HG02981 (cell line): ENCODE data around the gene DHRS7B.
"Not testable (repeated sequence)": the region's sequence is repeated elsewhere in the genome, so short reads cannot be mapped to it uniquely, and the experiment has no call there.

Source experiments
- ATAC-seq: cut with Tn5 transposase; IDR thresholded peaks from one replicate; pipeline ENCODE4 v1.9.1; 2021; ENCODE audit warnings: mild to moderate bottlenecking, moderate library complexity; ENCODE audit not compliant: unreplicated experiment

Gene DHRS7B

DNA sequence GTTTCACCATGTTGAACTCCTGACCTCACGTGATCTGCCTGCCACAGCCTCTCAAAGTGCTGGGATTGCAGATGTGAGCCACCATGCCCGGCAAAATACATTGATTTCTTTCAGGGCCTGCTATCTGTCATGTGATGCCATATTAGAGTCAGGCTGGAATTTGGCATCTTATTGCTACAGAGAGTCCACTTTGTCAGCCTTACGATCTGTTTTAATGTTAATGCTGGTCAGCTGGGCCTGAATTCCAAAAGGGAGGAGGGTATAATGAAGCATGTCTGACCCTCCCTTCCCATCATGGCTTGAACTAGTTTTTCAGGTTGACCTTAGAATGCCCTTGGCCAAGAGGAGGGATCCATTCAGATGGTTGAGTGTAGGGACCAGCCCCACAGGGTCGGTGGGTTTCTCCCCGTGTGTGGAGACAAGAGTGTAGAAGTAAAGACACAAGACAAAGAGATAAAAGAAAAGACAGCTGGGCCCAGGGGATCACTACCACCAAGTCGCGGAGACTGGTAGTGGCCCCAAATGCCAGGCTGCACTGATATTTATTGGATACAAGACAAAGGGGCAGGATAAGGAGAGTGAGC, 19.6 kb upstream of the DHRS7B start:
- ATAC-seq: not testable (repeated sequence)

DNA sequence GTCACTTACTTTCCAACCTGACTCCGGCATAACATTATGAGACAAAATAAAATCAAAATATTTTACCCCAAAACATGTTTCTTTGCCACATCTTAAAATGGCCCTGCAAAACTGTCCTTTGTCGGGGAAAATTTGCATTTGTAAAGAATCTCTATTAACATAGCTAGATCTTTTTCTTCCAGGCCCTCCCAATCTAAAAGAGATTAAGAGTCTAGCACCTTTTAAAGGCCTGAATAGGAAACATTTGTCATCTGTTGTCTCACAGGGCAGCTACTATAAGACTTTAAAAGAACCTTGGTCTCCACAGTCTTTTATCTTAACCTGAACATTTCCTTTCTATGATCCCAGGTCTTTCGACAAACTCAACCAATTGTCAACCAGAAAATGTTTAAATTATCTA, 18.1 kb upstream of the DHRS7B start:
- no peak for ATAC-seq

DNA sequence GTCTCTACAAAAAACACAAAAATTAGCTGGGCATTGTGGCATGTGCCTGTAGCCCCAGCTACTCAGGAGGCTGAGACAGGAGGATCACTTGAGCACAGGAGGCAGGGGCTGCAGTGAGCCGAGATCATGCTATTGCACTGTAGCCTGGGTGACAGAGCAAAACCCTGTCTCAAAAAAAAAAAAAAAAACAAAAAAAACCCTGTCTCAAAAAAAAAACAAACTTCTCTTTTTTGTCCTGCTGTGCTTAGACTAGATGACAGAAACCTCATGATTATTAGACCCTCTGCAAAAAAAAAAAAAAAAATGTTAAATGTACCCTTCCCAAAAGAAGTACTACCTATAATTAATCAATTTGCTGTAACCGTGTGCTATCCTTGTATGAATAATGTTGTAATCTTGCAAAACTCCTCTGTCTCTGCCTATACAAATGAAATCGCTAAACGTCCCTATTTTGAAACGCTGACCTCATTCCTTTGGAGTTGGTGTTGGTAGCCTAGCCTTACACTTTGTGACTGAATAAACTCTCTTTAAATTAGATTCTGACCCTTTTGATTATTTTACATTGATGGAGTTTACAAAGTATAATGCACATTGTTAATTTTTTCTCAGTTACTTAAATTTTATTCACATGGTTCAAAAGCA, 13.6 kb upstream of the DHRS7B start:
- ATAC-seq: no peak

DNA sequence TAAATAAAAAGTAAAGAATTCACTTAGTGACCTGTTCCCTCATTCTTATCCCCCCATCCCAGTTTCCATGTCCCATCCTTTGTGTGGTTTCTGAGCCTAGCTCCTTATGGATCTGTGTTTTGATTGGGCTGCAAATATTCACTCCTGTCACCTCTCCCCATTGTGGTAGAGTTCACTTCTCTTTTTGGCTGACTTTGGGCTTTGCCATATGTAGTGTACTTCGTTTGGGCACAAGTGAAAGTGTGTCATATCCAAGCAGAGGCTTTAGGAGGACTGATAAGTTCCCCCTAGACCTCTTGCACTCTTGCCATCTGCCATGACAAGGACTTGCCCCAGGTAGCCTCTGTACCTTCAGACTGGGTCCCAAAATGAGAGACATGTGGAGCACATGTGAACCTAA, 13.0 kb upstream of the DHRS7B start:
- ATAC-seq: no peak

DNA sequence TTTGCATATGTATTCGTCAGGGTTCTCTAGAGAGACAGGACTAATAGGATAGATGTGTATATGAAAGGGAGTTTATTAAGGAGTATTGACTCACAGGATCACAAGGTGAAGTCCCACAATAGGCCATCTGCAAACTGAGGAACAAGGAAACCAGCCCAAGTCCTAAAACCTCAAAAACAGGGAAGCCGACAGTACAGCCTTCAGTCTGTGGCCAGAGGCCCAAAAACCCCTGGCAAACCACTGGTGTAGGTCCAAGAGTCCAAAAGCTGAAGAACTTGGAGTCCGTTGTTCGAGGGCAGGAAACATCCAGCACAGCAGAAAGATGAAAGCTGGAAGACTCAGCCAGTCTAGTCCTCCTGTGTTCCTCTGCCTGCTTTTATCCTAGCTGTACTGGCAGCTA, 12.0 kb upstream of the DHRS7B start:
- ATAC-seq: not testable (repeated sequence)

DNA sequence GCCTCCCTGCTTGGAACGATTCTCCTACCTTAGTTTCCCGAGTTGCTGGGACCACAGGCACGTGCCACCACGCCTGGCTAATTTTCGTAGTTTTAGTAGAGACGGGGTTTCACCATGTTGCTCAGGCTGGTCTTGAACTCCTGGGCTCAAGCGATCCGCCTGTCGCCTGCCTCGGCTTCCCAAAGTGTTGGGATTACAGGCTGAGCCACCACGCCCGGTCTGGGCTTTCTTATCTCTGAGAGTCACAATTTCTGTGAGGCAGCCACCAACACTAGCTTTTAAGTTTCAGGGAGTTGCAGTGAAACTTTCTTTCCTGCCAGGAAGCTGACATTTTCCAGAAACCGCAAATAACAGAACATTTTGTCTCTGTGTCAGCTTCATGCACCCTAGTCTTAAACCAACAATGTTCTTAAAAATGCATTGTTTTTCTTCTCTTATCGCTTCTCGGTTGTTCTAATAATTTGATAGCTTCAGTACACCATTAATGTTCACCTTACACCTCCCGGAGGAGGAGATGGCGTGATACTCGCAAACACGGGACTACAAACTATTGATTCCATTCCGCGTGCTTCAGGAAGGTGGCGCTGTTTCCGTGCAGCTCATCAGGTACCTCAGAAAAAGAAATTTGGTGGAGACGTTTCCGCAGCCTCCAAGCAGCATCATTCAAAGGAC, 7.4 kb upstream of the DHRS7B start:
- peak; percentile 68 for ATAC-seq

DNA sequence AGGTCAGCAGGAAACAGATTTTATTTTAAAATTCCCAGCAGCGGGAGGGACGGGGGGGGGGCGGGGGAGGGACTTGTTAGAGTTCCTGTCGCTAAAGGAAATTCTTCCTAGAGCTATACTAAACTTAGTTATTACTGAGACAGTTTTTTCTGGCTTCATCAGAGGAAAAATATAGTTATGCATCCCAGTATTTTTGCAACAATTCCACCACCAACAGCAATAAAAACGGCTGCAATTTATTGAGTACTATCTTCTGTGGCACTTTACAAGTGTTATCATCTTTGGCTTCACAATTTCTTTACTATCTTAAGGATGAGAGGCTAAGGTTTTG, 6.9 kb upstream of the DHRS7B start:
- ATAC-seq: no peak

DNA sequence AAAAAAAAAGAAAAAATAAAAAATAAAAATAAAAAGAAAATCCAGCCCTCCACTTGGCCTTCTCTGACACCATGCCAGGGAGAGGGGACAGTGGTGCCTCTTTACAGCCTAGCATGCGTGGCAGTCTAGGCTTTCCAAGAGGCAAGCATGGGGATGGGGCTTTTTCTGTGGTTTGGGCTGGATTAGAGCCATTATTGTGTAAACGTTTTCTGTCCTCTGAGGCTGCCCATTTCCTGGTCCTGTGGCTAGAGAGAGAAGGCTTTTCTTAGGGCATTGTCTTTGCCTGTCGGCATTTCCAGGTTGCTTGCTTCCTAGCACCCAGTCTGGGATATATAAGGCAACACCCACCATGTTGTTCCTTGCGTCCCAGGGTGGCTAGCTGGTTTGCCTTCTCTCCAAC, 2.7 kb upstream of the DHRS7B start:
- ATAC-seq: no peak

DNA sequence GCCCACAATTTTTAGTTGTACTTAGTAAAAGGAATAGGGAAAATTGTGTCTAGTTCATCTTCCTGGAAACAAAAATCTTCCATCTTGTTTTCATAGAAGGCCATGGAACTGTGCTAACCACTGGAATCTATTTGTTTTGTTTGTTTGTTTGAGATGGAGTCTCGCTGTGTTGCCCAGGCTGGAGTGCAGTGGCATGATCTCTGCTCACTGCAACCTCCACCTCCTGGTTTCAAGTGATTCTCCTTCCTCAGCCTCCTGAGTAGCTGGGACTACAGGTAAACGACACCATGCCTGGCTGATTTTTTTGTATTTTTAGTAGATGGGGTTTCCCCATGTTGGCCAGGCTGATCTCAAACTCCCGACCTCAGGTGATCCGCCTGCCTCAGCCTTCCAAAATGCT, 2.2 kb upstream of the DHRS7B start:
- ATAC-seq: not testable (repeated sequence)

DNA sequence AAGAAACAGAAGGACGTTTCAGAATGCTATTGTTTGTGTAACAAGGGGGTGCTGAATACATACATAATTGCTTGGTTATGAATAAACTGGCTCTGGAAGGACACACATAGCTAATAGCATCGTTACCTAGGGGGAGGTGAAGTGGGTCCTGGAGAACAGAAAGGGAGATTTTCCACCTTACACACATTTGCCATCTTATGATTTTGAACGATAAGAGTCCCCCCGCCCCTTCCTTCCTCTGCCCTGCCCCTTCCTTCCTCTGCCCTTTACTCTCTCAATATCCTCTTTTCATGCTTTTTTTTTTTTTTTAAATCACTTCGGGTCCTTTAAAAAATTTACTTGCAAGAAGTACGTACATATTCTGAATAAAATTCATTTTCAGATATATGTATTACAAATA, 902 bp upstream of the DHRS7B start:
- no peak for ATAC-seq

DNA sequence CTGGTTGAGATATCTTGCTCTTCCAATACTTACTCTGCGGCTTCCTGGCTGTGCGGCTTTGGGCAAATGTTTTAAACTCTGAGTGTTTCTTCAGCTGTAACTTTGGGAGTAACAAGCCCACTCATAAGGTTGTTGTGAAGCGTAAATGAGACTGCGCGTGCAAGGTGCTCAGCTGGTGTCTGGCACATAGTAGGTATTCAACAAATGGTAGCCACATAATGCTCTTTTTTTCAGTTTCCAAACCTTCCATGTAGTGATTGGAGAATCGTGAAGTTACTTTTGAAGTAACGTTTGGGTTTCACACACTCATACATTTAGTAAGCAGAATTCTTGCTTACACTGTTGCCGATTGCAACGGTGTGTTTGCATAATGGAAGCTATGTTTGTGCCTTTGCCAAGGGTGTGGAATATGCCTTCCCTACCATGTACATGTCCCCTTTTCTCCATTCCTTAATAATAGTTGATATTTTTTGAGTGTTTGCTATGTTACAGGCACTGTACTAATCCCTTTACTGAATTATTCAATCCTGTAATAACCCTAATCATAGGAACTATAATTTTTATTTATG, 829 bp downstream of the DHRS7B start:
- no peak for ATAC-seq

DNA sequence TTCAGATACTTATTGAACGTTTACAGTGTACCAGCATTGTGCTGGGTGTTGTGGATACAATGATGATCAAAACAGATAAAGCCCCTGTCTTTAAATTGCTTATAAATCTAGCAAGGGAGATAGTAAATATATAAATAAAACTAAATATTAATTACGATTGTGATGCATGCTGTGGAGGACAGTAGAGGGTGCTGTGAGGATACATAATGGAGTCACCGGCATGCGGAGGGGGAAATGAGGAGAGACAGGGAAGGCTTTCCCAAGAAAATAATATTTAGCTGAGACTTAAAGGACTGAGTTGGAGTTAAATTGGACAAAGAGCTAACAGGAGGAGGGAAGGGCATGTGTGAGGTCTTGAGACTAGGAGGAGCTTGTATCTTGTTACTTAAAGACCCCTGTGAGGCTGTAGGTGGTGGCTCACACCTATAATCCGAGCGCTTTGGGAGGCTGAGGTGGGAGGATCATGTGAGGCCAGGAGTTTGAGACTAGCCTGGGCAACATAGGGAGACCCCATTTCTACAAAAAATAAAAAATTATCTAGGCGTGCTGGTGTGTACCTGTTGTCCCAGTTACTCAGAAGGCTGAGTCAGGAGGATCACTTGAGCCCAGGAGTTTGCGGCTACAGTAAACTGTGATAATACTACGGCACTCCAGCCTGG, 2.4 kb downstream of the DHRS7B start:
- no peak for ATAC-seq

DNA sequence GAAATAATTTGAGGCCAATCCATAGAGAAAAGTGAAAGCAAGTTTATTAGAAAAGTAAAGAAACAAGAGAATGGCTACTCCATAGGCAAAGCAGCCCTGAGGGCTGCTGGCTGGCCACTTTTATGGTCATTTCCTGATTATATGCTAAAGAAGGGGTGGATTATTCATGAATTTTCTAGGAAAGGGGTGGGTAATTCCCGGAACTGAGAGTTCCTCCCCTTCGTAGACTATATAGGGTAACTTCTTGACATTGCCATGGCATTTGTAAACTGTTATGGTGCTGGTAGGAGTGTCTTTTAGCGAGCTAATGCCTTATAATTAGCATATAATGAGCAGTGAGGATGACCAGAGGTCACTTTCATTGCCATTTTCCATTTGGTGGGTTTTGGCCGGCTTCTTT, 4.4 kb downstream of the DHRS7B start:
- no peak for ATAC-seq

DNA sequence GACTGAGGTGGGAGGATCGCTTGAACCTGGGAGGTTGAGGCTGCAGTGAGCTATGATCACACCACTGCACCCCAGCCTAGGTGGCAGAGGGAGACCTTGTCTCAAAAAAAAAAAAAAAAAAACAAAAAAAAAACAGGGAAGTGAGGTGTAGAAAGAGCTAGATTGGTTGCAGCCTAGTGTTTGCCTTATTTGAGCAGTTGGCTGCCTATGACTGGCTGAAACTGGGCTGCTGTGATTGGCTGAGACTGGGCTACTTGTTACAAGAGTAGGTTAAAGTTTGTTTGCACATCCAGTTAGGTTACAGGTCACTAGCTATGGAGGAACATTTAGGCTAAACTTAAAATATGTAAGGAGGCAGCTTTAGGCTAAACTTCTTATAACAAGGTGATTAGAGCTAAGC, 5.7 kb downstream of the DHRS7B start:
- no peak for ATAC-seq

DNA sequence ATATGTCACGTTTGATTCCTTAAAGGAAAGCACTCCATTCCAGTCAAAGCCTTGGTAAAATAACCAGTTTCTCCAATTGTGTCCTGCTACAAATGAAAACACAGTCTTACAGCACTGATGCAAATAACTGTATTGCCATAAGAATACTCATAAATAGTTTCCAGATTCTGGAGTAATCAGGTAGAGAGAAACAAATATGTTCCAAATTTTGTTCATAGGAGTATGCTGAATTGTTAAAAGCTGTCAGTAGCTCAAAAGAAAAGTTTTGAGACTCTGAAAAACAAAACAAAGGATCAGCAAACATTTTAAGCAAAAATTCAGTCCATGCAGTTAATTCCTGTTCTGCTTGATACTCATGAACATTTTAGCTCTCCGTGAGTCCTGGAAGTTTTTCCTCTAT, 7.8 kb downstream of the DHRS7B start:
- no peak for ATAC-seq

DNA sequence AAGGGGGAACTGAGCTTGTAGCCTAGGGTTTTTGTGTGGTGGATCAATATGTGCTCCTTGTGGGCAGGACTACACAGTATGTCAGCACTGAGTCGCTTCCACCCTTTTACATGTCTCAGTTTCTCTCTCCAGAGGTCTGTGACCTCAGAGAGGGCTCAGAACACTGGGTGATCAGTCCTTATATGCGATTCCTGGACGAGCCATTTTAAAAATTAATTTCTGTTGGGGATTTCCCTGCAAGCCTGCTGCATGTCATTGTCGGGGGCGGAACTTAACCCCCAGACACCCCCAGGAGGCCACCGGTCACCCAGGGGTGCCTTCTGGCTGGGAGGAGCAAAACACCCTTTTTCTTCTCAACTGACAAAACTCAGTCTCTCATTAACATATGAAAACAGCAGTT, 14.1 kb downstream of the DHRS7B start:
- peak; percentile 75 for ATAC-seq

DNA sequence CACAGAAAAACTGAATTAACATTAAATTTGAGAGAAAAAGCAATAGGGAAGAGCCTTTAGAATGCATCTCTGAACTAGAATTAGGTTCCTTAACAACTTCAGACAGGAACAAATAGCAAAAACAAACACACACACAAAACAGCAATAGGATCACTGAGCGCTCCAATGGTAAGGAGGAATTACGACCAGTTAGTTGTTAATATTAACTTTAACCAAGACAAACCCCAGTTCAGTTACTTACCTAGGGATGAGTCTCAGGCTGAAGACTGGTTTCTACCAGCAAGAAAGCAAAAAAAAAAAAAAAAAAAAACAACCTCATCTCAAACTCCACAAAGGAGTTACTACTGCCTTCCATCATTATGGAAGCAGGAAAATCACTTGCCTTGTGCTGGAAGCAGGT, 14.6 kb downstream of the DHRS7B start:
- ATAC-seq: no peak

DNA sequence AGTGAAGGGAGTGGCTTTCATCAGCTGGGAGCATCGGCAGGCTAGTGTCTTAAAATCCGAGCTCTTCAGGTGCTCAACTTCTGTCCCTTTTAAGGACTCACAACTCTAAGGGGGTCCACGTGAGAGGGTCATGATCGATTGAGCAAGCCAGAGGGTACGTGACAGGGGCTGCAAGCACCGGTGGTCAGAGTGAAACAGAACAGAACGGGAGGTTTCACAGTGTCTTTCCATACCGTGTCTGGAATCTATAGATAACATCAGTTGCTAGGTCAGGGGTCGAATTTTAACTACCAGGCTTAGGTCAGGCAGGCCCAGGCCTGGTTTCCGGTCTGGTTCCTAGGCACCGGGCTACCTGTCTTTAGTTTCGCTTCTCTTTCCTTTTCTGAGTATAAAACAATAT, 15.3 kb downstream of the DHRS7B start:
- ATAC-seq: not testable (repeated sequence)

DNA sequence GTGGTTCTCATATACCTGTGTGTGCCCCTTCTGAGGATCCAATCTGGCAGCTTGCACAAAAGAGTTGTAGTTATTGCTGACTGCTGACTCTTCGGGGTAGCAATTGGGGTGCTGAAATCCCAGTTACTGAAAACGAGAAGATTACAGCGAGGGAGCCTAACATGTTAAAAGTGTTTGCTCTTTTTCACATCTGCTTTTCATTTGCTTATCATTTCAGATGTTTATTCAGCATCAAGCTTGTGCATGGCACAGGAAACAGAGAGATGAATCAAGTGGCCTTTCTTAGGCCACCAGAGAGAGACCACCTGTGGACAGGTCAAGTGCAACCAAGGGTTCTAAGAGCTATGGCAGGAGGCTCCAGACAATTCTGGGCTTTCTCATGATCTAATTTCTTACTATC, 16.9 kb downstream of the DHRS7B start:
- no peak for ATAC-seq

DNA sequence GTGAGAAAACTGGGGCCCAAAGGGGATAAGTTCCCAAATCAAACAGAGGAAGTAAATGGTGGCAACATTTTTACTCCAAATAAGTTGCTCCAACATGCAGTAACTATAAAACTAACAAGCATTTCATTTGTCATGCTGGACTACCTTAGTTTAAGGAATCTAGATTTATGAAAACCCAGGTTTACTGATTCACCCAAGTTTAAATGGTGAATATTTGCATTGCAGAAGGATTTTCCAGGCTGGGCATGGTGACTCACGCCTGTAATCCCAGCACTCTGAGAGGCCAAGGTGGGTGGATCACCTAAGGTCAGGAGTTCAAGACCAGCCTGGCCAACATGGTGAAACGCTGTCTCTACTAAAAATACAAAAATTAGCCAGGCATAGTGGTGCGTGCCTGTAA, 17.5 kb downstream of the DHRS7B start:
- not testable (repeated sequence) for ATAC-seq

DNA sequence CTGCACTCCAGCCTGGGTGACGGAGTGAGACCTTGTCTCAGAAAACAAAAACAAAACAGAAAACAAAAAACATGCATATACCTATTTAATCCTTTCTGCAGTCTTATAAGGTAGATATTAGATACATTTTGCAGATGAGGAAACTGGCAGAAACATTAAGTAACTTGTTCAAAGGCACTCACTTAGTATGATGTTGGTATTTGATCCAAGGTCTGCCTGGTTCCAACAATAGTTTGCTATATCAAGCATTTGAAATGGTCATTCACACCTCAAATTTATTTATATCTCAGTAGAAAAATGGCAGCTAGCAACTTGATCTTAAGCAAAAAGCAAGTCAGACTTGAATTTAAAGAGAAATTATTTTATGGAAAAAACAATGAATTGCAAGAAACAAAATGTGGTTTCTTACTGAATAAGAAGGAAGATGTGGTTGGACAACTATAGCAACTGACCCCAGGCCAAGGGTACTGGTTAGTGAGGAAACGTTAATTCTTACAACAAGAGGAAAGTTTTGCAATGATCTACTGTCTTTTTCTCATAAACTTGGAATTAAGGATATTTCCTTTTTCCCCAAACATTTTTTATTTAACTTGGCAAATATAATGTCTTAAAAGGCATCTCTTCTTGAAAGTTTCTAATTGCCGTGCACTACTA, 19.7 kb downstream of the DHRS7B start:
- no peak for ATAC-seq
